NT2/D1 (cell line): ENCODE results near the gene NR2F1-AS1.

Experiments
- SUZ12 ChIP-seq: IDR thresholded peaks from 2 replicates; pipeline ENCODE4 v1.6.1; 2011; ENCODE audit not compliant: insufficient read length, insufficient read depth; ENCODE audit errors: extremely low read depth
- YY1 ChIP-seq: IDR thresholded peaks from 2 replicates; pipeline ENCODE4 v1.6.1; 2011; ENCODE audit not compliant: insufficient read length, insufficient read depth

GRCh38 chr5:93511445-93511844 lies 69.6 kb downstream of the NR2F1-AS1 start:
- TF ChIP-seq SUZ12 (no peak), YY1 (no peak)
